ENCODE data around the gene FEM1B.
"Not testable (repeated sequence)": the region's sequence is repeated elsewhere in the genome, so short reads cannot be mapped to it uniquely, and the experiment has no call there.

The FEM1B gene

DNA sequence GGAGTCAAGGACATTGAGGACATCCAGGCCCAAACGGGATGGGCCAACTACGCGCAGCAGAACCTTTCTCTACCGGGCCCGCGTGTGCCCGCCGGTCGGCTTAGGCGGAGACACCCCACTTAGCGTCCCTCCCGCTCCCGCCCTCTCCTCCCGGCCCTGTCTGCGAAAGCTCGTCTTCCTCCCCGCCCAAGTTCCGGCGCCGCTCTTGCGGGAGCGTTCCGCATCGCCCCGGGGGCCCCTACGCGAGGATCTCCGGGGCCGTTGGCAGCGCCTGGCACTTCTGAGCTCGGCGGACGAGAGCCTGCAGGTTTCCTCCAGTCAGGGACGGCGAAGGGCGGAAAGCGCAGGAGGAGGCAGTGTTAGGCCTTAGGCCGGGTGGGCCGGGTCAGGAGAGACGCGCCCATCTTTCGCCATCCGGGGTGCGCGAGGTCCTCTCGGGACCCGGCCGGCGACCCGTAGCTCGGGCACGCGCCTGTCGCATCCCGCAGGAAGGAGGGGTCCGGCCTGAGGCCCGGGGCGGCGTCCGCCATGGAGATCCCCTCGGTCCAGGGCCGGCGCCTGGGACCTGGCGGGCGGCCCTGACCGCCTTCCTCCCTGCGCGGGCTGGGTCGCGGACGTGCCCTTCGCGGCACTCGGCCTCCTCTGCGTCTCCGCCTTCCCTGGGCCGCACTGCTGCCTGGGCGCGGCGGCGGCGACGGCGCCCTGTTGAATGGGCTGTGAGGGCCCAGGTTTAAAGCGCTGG is at the start of gene FEM1B:
FEM1B (plus strand) TSS at position 143 of the 742 bp plus-strand sequence. CDS start 673 bp downstream, outside the sequence.
- DNase-seq = peak; percentile 95

DNA sequence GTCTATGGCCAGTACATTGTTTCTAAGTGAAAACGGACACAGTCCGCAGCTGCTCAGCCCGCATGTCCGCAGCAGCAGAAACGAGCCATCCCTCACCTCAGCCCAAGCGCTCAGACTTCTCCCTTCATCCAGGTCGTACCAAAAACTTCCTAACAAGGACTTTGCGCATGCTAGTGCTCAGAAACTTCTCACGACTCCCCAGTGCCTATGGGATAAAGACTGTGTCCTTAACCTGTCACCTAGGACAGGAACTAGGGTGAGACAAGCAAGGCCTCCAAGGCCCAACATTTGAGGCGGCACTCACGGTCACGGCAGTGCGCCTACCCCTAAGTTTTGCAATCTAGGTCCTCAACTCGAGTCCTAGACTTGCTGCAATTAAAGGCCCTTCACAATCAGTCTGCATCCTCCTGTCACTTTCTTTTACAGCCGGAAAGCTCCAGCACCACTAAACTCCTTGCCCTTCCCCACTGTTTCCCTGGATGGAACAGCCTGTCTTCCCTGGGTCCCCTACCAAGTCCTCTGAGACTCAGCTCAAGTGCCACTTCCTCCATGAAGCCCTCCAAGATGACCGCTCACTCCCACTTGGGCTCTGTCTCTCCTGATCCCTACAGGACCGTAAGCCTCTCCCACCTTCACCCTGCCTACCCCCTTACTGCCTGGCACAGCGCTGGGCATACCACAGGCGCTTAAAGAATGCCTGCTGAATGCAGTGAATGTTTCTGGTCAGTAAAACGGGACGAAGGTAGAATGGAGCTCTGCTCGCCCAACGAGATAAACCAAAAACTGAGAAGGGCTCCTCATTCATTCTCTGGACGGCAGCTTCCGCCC is 49.2 kb upstream of the FEM1B start:
- no peak for DNase-seq

DNA sequence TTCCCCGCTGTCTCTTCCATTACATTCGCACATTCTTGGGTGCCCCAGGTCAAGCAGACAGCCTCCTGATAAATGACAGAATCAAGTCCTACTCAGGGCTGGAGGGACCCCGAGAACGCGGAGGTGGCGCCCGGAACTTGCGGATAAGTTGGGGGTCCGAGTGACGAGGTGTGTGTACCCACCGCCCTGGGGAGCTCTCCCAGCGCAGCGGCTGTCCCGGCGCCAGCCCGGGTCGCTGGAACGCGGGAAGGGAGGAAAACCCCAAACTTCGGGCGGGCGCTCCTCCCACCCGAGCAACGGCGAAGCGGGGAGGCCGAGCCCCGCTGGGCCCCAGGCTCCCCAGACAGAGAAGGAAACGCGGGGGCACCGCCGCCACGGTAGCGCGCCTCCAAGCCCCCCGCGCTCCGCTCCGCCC is 48.6 kb upstream of the FEM1B start:
- no peak for DNase-seq

DNA sequence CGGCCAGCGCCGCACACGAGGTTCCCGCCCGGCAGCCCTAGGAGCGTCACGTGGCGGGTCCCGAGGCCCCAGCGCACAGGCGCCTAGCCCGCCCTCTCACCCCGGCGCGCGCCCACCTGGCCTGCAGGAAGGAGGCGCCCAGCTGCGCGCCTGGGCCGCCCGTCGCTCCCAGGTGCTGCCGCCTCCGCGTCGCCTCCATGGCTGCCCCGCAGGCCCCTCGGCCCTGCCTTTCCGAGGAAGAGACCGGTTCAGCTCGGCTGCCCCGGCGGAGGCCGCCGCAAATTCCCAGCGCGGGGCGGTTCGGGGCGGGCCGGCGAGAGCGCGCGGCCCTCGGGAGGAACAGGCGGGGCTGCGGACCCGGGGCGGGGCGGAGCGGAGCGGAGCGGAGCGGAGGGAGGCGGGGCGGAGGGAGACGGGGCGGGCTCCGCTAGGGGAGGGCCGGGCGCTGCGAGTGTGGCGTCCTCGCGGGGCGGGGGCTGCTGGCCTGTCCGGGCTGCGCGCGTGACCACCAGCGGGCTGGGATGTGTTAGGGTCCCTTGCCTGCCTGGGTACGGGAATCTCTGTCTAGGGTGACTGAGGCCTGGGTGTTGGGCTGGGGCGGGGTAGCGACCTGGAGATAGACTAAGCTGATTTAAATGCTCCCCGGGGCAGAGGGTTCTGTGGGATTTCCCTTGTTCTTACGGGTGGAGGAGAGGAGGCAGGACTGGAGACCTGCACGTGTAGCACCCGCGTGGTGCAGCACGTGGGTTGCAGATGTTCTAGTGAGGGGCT is 48.0 kb upstream of the FEM1B start, which contains the start of gene CLN6:
CLN6 (minus strand) TSS at position 343 of the 771 bp plus-strand sequence; CDS start at position 199, 144 bp downstream.
- peak; percentile 87 for DNase-seq

DNA sequence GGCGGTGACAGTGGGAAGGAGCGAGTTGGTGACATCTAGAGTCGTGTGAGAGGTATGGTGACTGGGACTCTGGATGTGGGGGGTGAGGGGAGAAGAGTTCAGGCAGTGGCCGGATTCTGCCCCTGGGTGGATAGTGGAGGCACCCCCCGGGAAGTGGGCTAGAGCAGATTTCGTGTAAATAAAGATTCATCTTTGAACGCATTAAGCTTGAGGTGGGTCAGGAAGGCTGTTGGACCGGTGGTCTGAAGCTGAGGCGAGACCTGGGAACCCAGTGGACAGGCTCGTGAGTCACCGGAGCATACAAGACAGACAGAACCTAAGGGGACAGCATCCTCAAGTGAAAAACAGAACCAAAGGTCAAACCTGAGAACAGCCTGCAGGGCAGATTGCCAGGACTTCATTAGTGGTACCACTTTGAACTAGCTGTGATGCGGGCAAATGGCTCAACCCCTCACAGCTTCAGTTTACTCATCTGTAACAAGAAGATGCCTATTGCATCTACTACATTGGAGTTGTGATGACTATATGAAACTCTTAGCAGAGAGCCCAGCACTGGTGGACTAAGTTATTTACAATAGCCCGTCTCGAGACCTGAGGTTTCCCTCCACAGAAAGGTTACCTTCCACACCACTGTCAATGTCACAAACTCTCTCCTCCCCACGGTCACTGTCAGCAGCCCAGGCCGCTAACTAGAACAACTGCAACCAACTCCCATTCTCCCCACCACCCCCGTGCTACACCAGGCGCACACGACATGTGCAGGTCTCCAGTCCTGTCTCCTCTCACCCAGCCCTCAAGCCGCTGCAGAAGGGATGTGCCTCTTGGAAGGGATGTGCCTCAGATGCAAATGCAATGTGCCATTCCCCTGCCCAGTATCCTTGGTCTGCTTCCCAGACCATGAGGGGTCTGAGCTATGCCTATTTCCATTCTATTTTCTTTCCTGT is 47.1 kb upstream of the FEM1B start:
- DNase-seq = no peak

DNA sequence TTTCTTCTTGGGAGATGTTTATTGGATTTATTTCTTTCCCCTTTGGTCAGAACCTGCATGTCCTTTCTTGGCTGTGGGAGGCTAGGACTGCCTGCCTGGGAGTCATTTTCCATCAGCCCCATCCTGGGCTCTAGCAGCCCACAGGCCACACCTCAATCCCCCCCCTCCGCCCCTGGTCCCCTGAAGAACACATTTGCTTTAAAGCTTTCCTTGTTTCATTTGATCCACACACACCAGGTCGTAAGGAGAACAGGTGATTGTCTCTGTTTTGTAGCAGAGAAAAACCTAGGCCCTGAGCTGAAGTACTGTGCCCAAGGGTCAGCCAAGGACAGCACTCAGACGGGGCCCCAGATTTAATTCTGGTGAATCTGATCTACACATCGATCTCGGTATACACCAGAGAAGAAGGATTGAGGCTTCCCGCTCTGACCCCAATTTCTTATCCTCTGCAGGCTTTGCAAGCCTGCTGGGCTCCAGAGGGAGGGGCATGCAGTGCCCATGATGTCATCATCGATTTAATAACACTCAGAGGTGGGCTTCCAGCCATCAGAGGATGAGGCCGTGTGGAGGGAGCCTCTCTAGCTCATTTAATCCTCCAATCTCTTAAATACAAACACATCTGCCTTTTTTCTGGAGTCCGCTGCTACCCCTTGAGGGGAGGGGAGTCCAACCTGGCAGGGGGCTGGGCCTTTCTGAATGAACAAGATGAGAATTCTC is 46.3 kb upstream of the FEM1B start:
- no peak for DNase-seq

DNA sequence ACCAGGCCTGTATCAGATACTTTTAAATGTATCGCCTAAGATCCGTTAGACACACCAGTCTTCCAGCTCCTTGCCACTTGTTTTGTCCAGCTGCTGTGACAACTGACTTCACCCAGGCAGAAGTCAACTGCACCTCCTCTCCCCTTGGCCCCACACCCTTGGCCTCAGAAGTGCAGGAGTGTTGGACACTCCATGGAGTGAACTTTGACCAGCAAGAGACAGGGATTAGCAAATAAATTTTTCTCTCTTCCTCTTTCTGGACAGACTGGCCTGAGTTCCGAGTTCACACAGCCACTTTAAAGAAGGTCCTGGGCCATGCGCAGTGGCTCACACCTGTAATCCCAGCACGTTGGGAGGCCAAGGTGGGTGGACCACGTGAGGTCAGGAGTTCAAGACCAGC is 45.1 kb upstream of the FEM1B start:
- no peak for DNase-seq

DNA sequence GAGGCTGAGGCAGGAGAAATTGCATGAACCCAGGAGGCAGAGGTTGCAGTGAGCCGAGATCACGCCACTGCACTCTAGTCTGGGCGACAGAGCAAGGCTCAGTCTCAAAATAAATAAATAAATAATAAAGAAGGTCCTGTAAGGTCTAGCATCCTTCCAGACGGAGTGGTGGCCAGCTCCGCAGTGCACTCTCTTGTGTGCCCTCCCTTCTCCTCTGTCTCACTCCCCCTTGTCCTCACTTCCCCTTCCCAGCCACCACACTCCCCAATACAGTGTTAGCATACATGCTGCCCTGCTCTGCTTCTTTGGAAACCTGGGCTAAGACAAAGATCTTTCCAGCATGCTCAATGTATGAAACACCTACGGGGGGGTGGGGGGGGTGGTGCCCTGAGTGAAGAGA is 44.6 kb upstream of the FEM1B start:
- DNase-seq = no peak

DNA sequence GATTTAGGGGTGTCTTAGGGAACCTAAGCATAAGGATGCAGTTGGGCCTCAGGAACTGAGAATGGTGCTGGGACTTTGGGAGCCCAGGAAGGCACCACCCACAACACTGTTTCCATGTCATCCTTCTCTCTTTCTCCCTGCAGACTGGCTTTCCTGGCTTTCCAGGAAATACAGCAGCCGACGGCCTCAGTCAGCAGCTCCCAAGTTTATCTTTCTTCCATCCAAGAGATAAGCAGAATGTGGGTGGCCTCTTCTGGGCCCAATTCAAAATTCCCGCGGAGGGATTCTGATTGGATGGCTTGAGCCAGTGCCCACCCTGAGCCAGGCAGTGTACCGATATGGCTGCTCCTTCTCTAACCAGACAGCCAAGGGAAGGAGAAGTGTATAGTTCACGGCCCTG is 43.5 kb upstream of the FEM1B start:
- DNase-seq = no peak

DNA sequence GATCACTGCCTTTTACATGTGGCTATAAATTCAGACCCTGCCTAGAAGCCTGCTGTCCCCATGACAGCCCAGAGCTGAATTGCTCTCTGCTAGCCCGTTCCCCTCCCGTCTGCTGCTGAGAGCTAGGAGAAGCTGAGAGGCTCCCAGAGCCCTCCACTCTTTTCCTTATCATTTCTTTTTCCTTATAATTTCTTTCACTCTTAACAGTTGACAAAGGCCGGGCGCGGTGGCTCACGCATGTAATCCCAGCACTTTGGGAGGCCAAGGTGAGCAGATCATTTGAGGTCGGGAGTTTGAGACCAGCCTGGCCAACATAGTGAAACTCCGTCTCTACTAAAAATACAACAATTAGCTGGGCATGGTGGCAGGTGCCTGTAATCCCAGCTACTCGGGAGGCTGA is 43.0 kb upstream of the FEM1B start:
- DNase-seq = not testable (repeated sequence)

DNA sequence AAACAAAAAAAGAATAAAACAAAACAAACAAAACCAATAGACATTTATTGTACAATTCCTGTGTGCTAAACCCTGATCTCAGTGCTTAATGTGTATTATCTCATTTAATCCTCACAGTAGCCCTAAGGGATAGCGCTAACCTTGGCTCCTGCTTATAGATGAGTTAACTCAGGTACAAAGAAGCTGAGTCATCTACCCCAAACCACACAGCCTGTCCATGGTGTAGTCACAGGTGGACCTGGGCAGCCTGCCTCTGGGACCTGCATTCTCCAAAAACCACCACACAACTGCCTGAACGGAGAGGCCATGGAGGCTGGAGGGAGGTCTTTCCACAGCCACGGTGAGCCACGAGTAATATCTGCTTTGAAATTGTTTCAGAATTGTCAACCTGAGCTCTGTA is 42.5 kb upstream of the FEM1B start:
- no peak for DNase-seq

DNA sequence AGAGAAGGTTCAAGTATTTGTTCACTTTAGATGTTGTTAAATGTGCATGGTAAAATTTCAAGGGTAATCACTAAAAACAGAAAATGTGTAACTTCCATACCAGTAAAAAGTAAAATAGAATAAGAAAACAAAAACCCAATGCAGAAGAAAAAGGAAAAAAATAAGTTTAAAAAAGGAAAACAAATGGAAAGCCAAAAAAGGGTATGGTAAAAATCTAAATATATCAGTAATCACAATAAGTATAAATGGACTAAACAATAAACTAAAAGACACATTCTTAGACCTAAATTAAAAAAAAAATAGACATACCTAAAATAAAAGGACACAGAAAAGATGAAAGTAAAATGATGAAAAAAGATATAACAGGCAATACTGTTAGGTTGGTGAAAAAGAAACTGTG is 38.5 kb upstream of the FEM1B start:
- DNase-seq = no peak

DNA sequence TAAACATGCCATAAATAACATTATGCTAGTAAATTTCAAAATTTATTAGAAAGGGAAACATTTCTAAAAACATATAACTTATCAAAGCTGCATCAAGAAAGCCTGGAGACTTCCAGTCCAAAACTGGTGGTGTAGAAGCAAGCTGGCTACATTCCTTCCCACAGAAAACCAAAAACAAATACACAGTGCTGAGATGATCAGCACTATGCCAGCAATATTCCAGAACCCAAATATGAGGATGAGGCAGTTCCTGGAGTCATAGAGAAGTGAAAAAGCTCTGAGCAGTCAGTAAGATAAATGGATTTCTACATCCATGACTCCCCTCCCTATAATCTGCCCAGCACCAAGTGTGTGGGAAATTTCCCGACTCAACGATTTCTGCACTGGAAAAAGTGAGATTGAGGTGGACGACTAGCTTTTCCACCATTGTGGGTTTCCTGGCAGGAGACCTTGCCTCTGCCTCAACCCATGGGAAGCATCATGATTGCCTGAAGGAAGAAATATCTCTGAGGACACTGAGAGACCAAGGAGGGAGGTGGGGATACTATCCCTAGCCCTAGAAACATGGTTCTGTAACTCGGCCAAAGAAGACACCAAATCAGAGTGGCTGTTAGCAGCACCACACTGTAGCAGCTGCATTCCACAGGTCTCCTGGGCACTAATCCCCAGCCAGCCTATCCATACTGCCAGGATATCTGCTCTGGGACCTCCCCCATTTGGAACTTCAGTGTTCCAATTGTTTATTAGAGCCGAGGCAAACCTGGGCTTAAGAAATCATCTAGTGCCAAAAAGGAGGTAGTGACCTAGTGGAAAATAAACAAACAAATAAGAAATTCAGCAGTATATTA is 36.2 kb upstream of the FEM1B start:
- no peak for DNase-seq

DNA sequence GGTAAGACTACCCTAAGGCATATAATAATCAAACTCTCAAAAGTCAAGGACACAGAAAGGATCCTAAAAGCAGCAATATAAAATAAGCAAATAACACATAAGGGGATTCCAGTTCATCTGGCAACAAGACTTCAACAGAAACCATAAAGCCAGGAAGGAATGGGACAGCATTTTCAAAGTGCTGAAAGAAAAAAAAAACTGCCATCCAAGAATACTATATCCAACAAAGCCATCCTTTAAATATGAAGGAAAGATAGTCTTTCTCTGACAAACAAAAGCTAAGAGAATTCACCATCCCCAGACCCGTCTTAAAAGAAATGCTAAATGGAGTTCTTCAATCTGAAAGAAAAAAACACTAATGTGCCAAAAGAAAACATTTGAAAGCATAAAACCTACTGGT is 33.3 kb upstream of the FEM1B start:
- no peak for DNase-seq

DNA sequence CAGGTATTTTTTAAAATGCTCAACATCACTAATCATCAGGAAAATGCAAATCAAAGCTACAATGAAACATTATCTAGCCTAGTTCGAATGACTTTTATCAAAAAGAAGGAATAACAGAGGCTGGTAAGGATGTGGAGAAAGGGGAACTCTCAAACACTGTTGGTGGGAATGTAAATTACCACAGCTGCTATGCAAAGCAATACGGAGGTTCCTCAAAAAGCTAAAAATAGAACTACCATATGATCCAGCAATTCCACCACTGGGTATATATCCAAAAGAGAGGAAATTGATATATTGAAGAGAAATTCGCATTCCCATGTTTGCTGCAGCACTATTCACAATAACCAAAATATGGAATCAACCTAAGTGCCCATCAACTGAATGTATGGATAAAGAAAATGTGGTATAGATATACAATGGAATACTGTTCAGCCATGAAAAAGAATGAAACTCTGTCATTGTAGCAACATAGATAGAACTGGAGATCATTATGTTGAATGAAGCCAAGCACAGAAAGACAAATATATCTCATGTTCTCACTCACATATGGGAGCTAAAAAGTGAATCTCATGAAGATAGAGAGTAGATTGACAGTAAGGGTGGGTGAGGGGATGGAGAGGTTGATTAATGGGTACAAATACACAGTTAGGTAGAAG is 28.4 kb upstream of the FEM1B start:
- DNase-seq = no peak

DNA sequence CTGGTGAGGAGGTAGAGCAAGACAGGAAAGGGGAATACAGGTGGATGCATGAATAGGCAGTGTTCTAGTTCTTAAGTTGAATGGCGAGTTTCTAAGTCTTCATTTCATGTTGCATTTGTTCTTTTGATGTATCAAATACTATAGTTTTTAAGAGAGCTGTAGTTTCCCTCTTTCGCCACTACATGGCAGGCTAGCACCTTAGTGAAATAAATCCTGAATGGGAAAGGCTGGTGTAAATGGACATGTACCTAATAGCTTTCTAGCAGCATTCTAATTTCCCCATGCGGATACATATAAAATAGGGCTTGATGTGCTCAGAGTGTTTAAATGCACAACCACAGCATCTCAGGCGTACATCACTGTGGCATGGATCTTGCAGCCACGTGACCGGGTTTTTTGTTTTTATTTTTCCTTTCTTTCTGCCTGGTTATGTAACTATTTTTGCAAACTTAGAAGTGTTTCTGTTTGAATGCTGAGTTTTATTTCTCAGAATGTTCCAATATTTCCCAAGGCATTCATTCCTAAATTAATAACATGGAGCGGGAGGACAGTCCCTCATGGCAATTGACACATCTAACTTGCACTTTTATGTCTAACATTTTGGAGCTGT is 24.5 kb upstream of the FEM1B start:
- DNase-seq = peak; percentile 56

DNA sequence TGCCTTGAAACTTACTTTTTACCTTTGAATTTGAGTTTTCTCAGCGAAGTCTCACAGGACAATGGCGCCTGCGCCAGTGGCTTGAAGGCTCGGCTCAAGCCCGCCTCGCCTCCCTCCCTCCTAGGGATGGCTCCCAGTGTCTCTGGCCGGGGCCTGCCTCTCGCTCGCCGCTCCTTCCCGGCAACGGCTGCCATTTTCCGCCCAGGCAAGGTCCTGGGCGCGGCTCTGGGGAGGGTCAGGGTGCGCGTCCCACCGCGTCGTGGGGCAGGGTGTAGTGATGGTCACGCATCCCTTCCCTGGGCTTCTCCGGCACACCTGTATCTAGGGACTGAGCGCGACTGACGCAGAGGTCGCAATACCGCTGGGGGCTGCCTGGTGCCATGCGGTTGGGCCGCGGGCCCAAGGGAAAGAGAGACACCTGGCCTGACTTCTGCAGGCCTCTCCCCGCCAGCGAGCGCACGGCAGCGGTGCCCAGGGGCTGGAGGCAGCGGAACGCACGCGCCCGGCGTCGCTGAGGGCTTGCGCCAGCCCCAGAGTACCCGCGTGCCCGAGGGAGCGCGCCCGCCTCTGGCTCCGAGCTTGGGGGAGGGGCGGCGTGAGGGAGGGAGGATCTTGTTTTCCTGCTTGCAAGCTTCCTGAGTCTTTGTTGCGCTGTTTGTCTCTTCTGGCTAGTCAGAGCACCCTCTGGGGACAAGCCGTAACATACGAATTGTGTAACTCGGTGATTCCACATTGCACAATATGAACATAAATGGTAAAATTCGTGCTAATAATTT is 20.7 kb upstream of the FEM1B start:
- peak; percentile 83 for DNase-seq

DNA sequence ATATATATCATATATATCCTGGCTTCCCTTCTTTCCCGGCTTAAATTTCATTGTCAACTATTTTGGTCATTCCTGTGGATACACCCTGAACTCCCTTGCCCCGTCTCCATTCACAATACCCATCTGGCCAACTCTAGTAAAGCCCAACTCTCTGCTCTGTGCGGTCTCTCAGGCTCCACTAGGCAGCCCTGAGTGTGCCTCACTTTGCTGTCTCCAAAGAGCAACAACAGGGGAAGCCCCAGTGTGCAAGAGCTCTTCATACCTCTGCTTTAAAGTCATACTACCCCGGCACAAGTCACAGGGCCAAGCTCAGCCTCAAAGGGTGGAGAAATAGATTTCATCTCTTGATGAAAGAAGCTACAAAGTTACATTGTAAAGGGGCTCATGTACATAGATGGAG is 18.9 kb upstream of the FEM1B start:
- no peak for DNase-seq

DNA sequence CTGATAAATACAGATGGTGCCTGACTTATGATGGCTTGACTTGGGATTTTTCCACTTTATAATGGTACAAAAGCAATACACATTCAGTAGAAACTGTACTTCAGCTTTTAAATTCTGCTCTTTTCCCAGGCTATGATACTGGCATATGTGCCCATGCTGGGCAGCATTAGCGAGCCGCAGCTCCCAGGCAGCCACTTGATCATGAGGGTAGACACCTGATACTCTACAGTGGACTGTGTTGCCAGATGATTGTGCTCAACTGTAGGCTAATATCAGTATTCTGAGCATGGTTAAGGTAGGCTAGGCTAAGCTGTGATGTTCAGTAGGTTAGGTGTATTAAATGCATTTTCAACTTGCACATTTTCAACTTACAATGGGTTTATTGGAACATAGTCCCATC is 17.7 kb upstream of the FEM1B start:
- DNase-seq = no peak

Data from right hindlimb (tissue), 1 donor.